ENCODE data around the gene DET1.
"Not testable (repeated sequence)": the region's sequence is repeated elsewhere in the genome, so short reads cannot be mapped to it uniquely, and the experiment has no call there.

DET1 gene

DNA sequence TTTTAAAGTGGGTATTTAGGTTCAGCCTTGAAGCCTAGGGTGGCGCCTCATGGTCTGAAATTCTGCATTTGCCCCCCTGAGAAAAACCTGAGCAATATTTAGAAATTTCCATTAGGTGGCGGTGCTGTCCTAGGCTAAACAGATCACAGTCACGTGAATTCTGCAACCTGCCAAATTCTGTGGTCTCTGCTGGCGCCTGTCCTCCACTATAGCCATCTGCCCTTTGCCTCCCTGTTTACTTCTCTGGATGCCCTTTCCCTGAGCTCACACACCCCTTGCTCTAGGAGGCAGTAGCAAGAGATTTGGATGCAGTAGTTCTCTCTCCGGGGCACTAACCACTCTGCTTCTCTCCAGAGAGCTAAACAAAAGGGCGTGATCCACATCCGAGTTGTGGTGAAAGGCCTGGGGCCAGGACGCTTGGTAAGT lies 69.8 kb downstream of the DET1 start:
- H3K27ac ChIP-seq (ENCODE audit: low read depth, low read length), result no peak overlapping the region
- H4K8ac ChIP-seq (ENCODE audit: low read depth, low read length), result no peak overlapping the region
- H3K4ac ChIP-seq (ENCODE audit: low read depth, low read length), result no peak overlapping the region
- WGBS (ENCODE audit: extremely low coverage, insufficient coverage, low lambda C conversion rate), result no CpG with 5 or more reads among the region's 8 CpGs
- H2AK5ac ChIP-seq (ENCODE audit: low read length), result no peak overlapping the region
- H2BK15ac ChIP-seq (replicated peaks; ENCODE audit: low read depth), result no peak overlapping the region
- no peaks in the 10 kb centered on the region for H3K4me1 ChIP-seq (ENCODE audit: control insufficient read depth, low read depth, low read length)
- no peak overlapping the region for H3K4me2 ChIP-seq (ENCODE audit: low read length)
- H3K18ac ChIP-seq (ENCODE audit: low read length), result no peak overlapping the region
- H3K79me1 ChIP-seq (ENCODE audit: low read length), result peaks cover 1% of the 10 kb centered on the region
- no peak overlapping the region for H3K9ac ChIP-seq (ENCODE audit: low read length)
- H3K27me3 ChIP-seq (ENCODE audit: insufficient read depth, low read length, poor library complexity), result no peaks in the 10 kb centered on the region
- DNase-seq, result peak; percentile 79
- H2BK120ac ChIP-seq (ENCODE audit: low read depth, low read length), result no peak overlapping the region
- H3K56ac ChIP-seq (ENCODE audit: low read length), result no peak overlapping the region
- H3K23ac ChIP-seq (ENCODE audit: low read length), result no peak overlapping the region
- H3K79me2 ChIP-seq (ENCODE audit: control insufficient read depth, insufficient read depth, low read length), result no peaks in the 10 kb centered on the region
- H4K5ac ChIP-seq (ENCODE audit: low read length), result no peak overlapping the region
- peaks cover 2% of the 10 kb centered on the region for H3K36me3 ChIP-seq (ENCODE audit: control insufficient read depth, insufficient read depth, low read length)
- no peak overlapping the region for H2BK5ac ChIP-seq (ENCODE audit: low read length)
- no peak overlapping the region for H3K4me3 ChIP-seq (ENCODE audit: low read length)

- H3K27me3 ChIP-seq (ENCODE audit: insufficient read depth, low read length, poor library complexity); H3K56ac ChIP-seq (ENCODE audit: low read length); H4K8ac ChIP-seq (ENCODE audit: low read depth, low read length); H3K18ac ChIP-seq (ENCODE audit: low read length); H3K9ac ChIP-seq (ENCODE audit: low read length); H3K4ac ChIP-seq (ENCODE audit: low read depth, low read length); DNase-seq; H3K36me3 ChIP-seq (ENCODE audit: control insufficient read depth, insufficient read depth, low read length); H3K23ac ChIP-seq (ENCODE audit: low read length); H4K5ac ChIP-seq (ENCODE audit: low read length); H2BK5ac ChIP-seq (ENCODE audit: low read length); H2BK15ac ChIP-seq (replicated peaks; ENCODE audit: low read depth); H3K79me1 ChIP-seq (ENCODE audit: low read length); H3K4me2 ChIP-seq (ENCODE audit: low read length); H2BK120ac ChIP-seq (ENCODE audit: low read depth, low read length); H2AK5ac ChIP-seq (ENCODE audit: low read length); H3K27ac ChIP-seq (ENCODE audit: low read depth, low read length); H3K4me3 ChIP-seq (ENCODE audit: low read length); H3K79me2 ChIP-seq (ENCODE audit: control insufficient read depth, insufficient read depth, low read length); H3K4me1 ChIP-seq (ENCODE audit: control insufficient read depth, low read depth, low read length): not testable (repeated sequence)
- no CpG with 5 or more reads among the region's 4 CpGs for WGBS (ENCODE audit: extremely low coverage, insufficient coverage, low lambda C conversion rate)
Observed at GRCh38 chr15:88473661-88474293, 72.7 kb downstream of the DET1 start.

- Histone ChIP-seq H4K5ac (ENCODE audit: low read length) (no peak overlapping the region), H4K8ac (ENCODE audit: low read depth, low read length) (no peak overlapping the region), H3K4me2 (ENCODE audit: low read length) (no peak overlapping the region), H3K79me2 (ENCODE audit: control insufficient read depth, insufficient read depth, low read length) (peaks cover 11% of the 10 kb centered on the region), H2BK15ac (replicated peaks; ENCODE audit: low read depth) (no peak overlapping the region), H3K18ac (ENCODE audit: low read length) (no peak overlapping the region), H3K27ac (ENCODE audit: low read depth, low read length) (no peak overlapping the region), H3K4me3 (ENCODE audit: low read length) (no peak overlapping the region), H3K79me1 (ENCODE audit: low read length) (peaks cover 15% of the 10 kb centered on the region), H2AK5ac (ENCODE audit: low read length) (no peak overlapping the region), H2BK120ac (ENCODE audit: low read depth, low read length) (no peak overlapping the region), H3K56ac (ENCODE audit: low read length) (no peak overlapping the region), H3K27me3 (ENCODE audit: insufficient read depth, low read length, poor library complexity) (no peaks in the 10 kb centered on the region), H3K36me3 (ENCODE audit: control insufficient read depth, insufficient read depth, low read length) (peaks cover 2% of the 10 kb centered on the region), H3K9ac (ENCODE audit: low read length) (no peak overlapping the region), H2BK5ac (ENCODE audit: low read length) (no peak overlapping the region), H3K4me1 (ENCODE audit: control insufficient read depth, low read depth, low read length) (peaks cover 1% of the 10 kb centered on the region), H3K23ac (ENCODE audit: low read length) (no peak overlapping the region), H3K4ac (ENCODE audit: low read depth, low read length) (no peak overlapping the region)
- WGBS (ENCODE audit: extremely low coverage, insufficient coverage, low lambda C conversion rate), result no CpG with 5 or more reads among the region's 4 CpGs
- no peak for DNase-seq
Observed at GRCh38 chr15:88472225-88472624, 74.3 kb downstream of the DET1 start.

DNA sequence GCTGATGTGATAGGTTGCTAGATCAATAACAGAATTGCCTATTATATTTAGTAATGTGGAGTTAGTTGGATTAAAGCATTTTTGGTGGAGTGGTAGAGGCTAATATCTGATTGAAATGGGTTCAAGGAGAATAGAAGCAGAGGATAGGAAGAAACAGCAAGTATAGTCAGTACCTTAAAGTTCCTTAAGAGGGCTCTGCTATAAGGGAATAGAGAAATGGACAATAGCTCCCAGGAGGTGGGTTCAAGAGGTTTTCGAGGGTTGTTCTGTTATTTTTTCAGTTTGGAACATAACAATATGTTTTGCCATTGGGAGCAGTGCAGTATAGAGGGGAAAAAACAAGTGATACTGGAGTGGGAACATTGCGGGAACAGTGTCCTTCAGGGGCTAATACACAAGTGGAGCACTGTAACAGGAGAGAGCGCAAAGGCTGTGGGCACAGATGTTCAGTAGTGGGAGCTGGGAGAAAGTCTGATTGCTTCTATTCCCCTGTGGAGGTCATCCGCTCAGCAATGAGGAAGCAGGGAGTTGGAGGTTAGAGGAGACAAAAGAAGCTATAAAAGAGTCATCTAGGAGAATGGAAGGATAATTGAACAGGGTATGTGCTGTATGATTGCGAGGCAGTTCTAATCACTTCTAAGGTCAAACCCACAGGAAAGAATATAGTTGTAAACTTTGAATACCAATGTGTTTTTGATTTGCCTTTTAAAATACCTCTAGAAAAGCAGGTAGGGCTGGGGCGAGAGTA lies 75.7 kb downstream of the DET1 start:
- Histone ChIP-seq H3K4me2 (ENCODE audit: low read length) (no peak overlapping the region), H2BK120ac (ENCODE audit: low read depth, low read length) (no peak overlapping the region), H2BK15ac (replicated peaks; ENCODE audit: low read depth) (no peak overlapping the region), H3K79me2 (ENCODE audit: control insufficient read depth, insufficient read depth, low read length) (peaks cover 21% of the 10 kb centered on the region), H3K27ac (ENCODE audit: low read depth, low read length) (no peak overlapping the region), H3K4ac (ENCODE audit: low read depth, low read length) (no peak overlapping the region), H3K9ac (ENCODE audit: low read length) (no peak overlapping the region), H3K18ac (ENCODE audit: low read length) (no peak overlapping the region), H3K56ac (ENCODE audit: low read length) (peak overlapping the region; percentile 49), H3K27me3 (ENCODE audit: insufficient read depth, low read length, poor library complexity) (no peaks in the 10 kb centered on the region), H4K5ac (ENCODE audit: low read length) (no peak overlapping the region), H2BK5ac (ENCODE audit: low read length) (no peak overlapping the region), H4K8ac (ENCODE audit: low read depth, low read length) (no peak overlapping the region), H3K79me1 (ENCODE audit: low read length) (peaks cover 18% of the 10 kb centered on the region), H2AK5ac (ENCODE audit: low read length) (no peak overlapping the region), H3K23ac (ENCODE audit: low read length) (no peak overlapping the region), H3K4me1 (ENCODE audit: control insufficient read depth, low read depth, low read length) (peaks cover 1% of the 10 kb centered on the region), H3K36me3 (ENCODE audit: control insufficient read depth, insufficient read depth, low read length) (peaks cover 2% of the 10 kb centered on the region), H3K4me3 (ENCODE audit: low read length) (no peak overlapping the region)
- no CpG with 5 or more reads among the region's 6 CpGs for WGBS (ENCODE audit: extremely low coverage, insufficient coverage, low lambda C conversion rate)
- no peak for DNase-seq

- no peak overlapping the region for H3K9ac ChIP-seq (ENCODE audit: low read length)
- no peak overlapping the region for H3K23ac ChIP-seq (ENCODE audit: low read length)
- whole genome bisulfite sequencing (ENCODE audit: extremely low coverage, insufficient coverage, low lambda C conversion rate), result no CpG with 5 or more reads among the region's 2 CpGs
- H3K4me1 ChIP-seq (ENCODE audit: control insufficient read depth, low read depth, low read length), result peaks cover 1% of the 10 kb centered on the region
- no peak overlapping the region for H3K27ac ChIP-seq (ENCODE audit: low read depth, low read length)
- H3K36me3 ChIP-seq (ENCODE audit: control insufficient read depth, insufficient read depth, low read length), result peaks cover 2% of the 10 kb centered on the region
- no peak overlapping the region for H3K4me2 ChIP-seq (ENCODE audit: low read length)
- no peak overlapping the region for H3K56ac ChIP-seq (ENCODE audit: low read length)
- no peak overlapping the region for H3K18ac ChIP-seq (ENCODE audit: low read length)
- H3K27me3 ChIP-seq (ENCODE audit: insufficient read depth, low read length, poor library complexity), result no peaks in the 10 kb centered on the region
- no peak overlapping the region for H4K5ac ChIP-seq (ENCODE audit: low read length)
- no peak overlapping the region for H2AK5ac ChIP-seq (ENCODE audit: low read length)
- peaks cover 19% of the 10 kb centered on the region for H3K79me1 ChIP-seq (ENCODE audit: low read length)
- H4K8ac ChIP-seq (ENCODE audit: low read depth, low read length), result no peak overlapping the region
- H3K4ac ChIP-seq (ENCODE audit: low read depth, low read length), result no peak overlapping the region
- no peak overlapping the region for H3K4me3 ChIP-seq (ENCODE audit: low read length)
- no peak overlapping the region for H2BK15ac ChIP-seq (replicated peaks; ENCODE audit: low read depth)
- no peak for DNase-seq
- H2BK120ac ChIP-seq (ENCODE audit: low read depth, low read length), result no peak overlapping the region
- peaks cover 22% of the 10 kb centered on the region for H3K79me2 ChIP-seq (ENCODE audit: control insufficient read depth, insufficient read depth, low read length)
- no peak overlapping the region for H2BK5ac ChIP-seq (ENCODE audit: low read length)
Observed at GRCh38 chr15:88469321-88469720, 77.2 kb downstream of the DET1 start.
